ENCODE data around the gene FCER1A. TPM values are rescaled to one million over a fixed set of nuclear protein-coding genes. Genes with fewer than 3 reads are reported as not detected.

FCER1A gene
- total RNA-seq, 1 donor from 2014 or later = not detected

- TF ChIP-seq CTCF (IDR thresholded peaks at IDR 0.05) = no peak
- no peak for DNase-seq (ENCODE audit: extremely low spot score, unreplicated experiment)
- Mint-ChIP-seq H3K27me3 (ENCODE audit: unreplicated experiment) (no peaks in the 10 kb centered on the region), H3K27ac (ENCODE audit: unreplicated experiment) (no peak overlapping the region), H3K4me1 (ENCODE audit: unreplicated experiment) (no peaks in the 10 kb centered on the region), H3K4me3 (ENCODE audit: unreplicated experiment) (no peak overlapping the region), H3K36me3 (ENCODE audit: unreplicated experiment) (no peaks in the 10 kb centered on the region), H3K9me3 (ENCODE audit: unreplicated experiment) (no peaks in the 10 kb centered on the region)
Observed at GRCh38 chr1:159296706-159297375, 5.3 kb upstream of the FCER1A start.

- Mint-ChIP-seq H3K9me3 (ENCODE audit: unreplicated experiment) (no peaks in the 10 kb centered on the region), H3K4me3 (ENCODE audit: unreplicated experiment) (no peak overlapping the region), H3K36me3 (ENCODE audit: unreplicated experiment) (no peaks in the 10 kb centered on the region), H3K27ac (ENCODE audit: unreplicated experiment) (no peak overlapping the region), H3K4me1 (ENCODE audit: unreplicated experiment) (no peaks in the 10 kb centered on the region), H3K27me3 (ENCODE audit: unreplicated experiment) (no peaks in the 10 kb centered on the region)
- no peak for DNase-seq (ENCODE audit: extremely low spot score, unreplicated experiment)
- TF ChIP-seq CTCF (IDR thresholded peaks at IDR 0.05) = no peak
Observed at GRCh38 chr1:159300146-159300545, 2.0 kb upstream of the FCER1A start.

- Mint-ChIP-seq H3K4me1 (ENCODE audit: unreplicated experiment) (no peaks in the 10 kb centered on the region), H3K36me3 (ENCODE audit: unreplicated experiment) (no peaks in the 10 kb centered on the region), H3K27ac (ENCODE audit: unreplicated experiment) (no peak overlapping the region), H3K9me3 (ENCODE audit: unreplicated experiment) (no peaks in the 10 kb centered on the region), H3K4me3 (ENCODE audit: unreplicated experiment) (no peak overlapping the region), H3K27me3 (ENCODE audit: unreplicated experiment) (peaks cover 2% of the 10 kb centered on the region)
- no peak for TF ChIP-seq CTCF (IDR thresholded peaks at IDR 0.05)
- DNase-seq (ENCODE audit: extremely low spot score, unreplicated experiment) = no peak
Observed at GRCh38 chr1:159307346-159308020, 5.3 kb downstream of the FCER1A start.

GRCh38 chr1:159311679-159312078, 9.5 kb downstream of the FCER1A start:
- Mint-ChIP-seq H3K4me1 (ENCODE audit: unreplicated experiment) (no peaks in the 10 kb centered on the region), H3K36me3 (ENCODE audit: unreplicated experiment) (no peaks in the 10 kb centered on the region), H3K4me3 (ENCODE audit: unreplicated experiment) (no peak overlapping the region), H3K9me3 (ENCODE audit: unreplicated experiment) (no peaks in the 10 kb centered on the region), H3K27ac (ENCODE audit: unreplicated experiment) (no peak overlapping the region), H3K27me3 (ENCODE audit: unreplicated experiment) (peaks cover 2% of the 10 kb centered on the region)
- no peak for TF ChIP-seq CTCF (IDR thresholded peaks at IDR 0.05)
- DNase-seq (ENCODE audit: extremely low spot score, unreplicated experiment) = no peak

GRCh38 chr1:159315381-159315780, 13.2 kb downstream of the FCER1A start:
- Mint-ChIP-seq H3K9me3 (ENCODE audit: unreplicated experiment) (no peaks in the 10 kb centered on the region), H3K27ac (ENCODE audit: unreplicated experiment) (no peak overlapping the region), H3K27me3 (ENCODE audit: unreplicated experiment) (no peaks in the 10 kb centered on the region), H3K4me1 (ENCODE audit: unreplicated experiment) (no peaks in the 10 kb centered on the region), H3K4me3 (ENCODE audit: unreplicated experiment) (no peak overlapping the region), H3K36me3 (ENCODE audit: unreplicated experiment) (no peaks in the 10 kb centered on the region)
- no peak for DNase-seq (ENCODE audit: extremely low spot score, unreplicated experiment)
- no peak for TF ChIP-seq CTCF (IDR thresholded peaks at IDR 0.05)
